HEK293T (cell line): ENCODE data around the gene TADA3.

Experiments
- BHLHE40 ChIP-seq: fragments of 450-650 bp; IDR thresholded peaks from 2 replicates; pipeline ENCODE4 v1.6.1; 2016; ENCODE audit warnings: mild to moderate bottlenecking, moderate library complexity, borderline replicate concordance
- FOXA1 ChIP-seq: fragments of 450-650 bp; IDR thresholded peaks from 2 replicates; pipeline ENCODE4 v1.6.1; 2016; ENCODE audit warnings: mild to moderate bottlenecking
- FOXK2 ChIP-seq: fragments of 450-650 bp; IDR thresholded peaks from 2 replicates; pipeline ENCODE4 v1.6.1; 2016; ENCODE audit warnings: mild to moderate bottlenecking
- HDGF ChIP-seq: fragments of 450-650 bp; IDR thresholded peaks from 2 replicates; pipeline ENCODE4 v1.6.1; 2017; ENCODE audit warnings: antibody characterized with exemption, borderline replicate concordance
- L3MBTL2 ChIP-seq: fragments of 450-650 bp; conservative IDR thresholded peaks from 2 replicates; pipeline ENCODE4 v1.6.1; 2016; ENCODE audit warnings: mild to moderate bottlenecking
- LEF1 ChIP-seq: fragments of 450-650 bp; IDR thresholded peaks from 2 replicates; pipeline ENCODE4 v1.6.1; 2017; ENCODE audit warnings: mild to moderate bottlenecking, borderline replicate concordance
- SP1 ChIP-seq: fragments of 450-650 bp; IDR thresholded peaks from 2 replicates; pipeline ENCODE4 v1.6.1; 2017
- SUZ12 ChIP-seq: fragments of 450-650 bp; IDR thresholded peaks from 2 replicates; pipeline ENCODE4 v1.6.1; 2016; ENCODE audit warnings: mild to moderate bottlenecking
- TARDBP ChIP-seq: fragments of 450-650 bp; IDR thresholded peaks from 2 replicates; pipeline ENCODE4 v1.6.1; 2016
- ZNF384 ChIP-seq: fragments of 450-650 bp; IDR thresholded peaks from 2 replicates; pipeline ENCODE4 v1.6.1; 2016

DNA sequence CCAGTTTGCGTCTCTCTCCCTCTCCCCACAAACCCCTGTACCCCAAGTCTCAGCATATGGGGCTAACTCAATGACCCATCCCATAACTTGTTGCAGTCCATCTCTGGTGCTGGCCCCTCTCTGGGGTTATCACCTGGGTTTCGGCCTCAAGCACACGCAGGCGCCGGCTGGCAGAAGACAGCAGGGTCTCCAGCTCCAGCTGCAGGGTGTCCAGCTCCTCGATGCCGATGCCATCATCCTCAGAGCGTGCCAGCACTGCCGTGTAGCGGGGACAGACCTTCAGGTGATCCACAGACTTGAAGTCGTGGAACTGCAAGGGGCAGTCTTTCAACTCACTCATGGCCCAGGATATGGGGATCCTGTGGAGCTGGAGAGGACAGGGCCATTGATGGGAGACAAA, 1.1 kb downstream of the TADA3 start:
- no peak for TF ChIP-seq SUZ12
- no peak for TF ChIP-seq TARDBP
- no peak for TF ChIP-seq FOXK2
- no peak for TF ChIP-seq L3MBTL2
- TF ChIP-seq HDGF, result no peak
- no peak for TF ChIP-seq SP1
- TF ChIP-seq FOXA1, result no peak
- no peak for TF ChIP-seq BHLHE40
- TF ChIP-seq LEF1, result no peak
- TF ChIP-seq ZNF384, result no peak
